Neuronal stem cell (in vitro differentiated cells): ENCODE data around the gene ZNF740.
A peak's percentile ranks its signal among the peaks of the same experiment; 100 is the strongest.

ENCODE experiments used
- DNase-seq: peaks from one replicate; pipeline ENCODE4 v3.0.0-alpha.2; 2013; ENCODE audit warnings: low spot score
- H2AFZ ChIP-seq: one replicate; pipeline ENCODE4 v1.6.1; 2013; ENCODE audit warnings: mild to moderate bottlenecking, low read length, inconsistent platforms
- H2AK5ac ChIP-seq: 2 replicates; pipeline ENCODE4 v1.6.1; 2013; ENCODE audit warnings: low read depth, mild to moderate bottlenecking, inconsistent platforms, low read length, moderate library complexity, mixed read lengths
- H2BK120ac ChIP-seq: 2 replicates; pipeline ENCODE4 v1.6.1; 2013; ENCODE audit warnings: low read depth, mild to moderate bottlenecking, inconsistent platforms, low read length, moderate library complexity, mixed read lengths
- H2BK12ac ChIP-seq: one replicate; pipeline ENCODE4 v1.6.1; 2013; ENCODE audit warnings: low read length, inconsistent platforms
- H2BK15ac ChIP-seq: 2 replicates; pipeline ENCODE4 v1.6.1; 2013; ENCODE audit warnings: mild to moderate bottlenecking, low read length, inconsistent platforms, mixed read lengths
- H2BK5ac ChIP-seq: one replicate; pipeline ENCODE4 v1.6.1; 2013; ENCODE audit warnings: inconsistent platforms, mild to moderate bottlenecking, low read length, moderate library complexity
- H3K14ac ChIP-seq: one replicate; pipeline ENCODE4 v1.6.1; 2013; ENCODE audit warnings: low read length, inconsistent platforms
- H3K18ac ChIP-seq: 2 replicates; pipeline ENCODE4 v1.6.1; 2013; ENCODE audit warnings: low read length, inconsistent platforms
- H3K23ac ChIP-seq: 2 replicates; pipeline ENCODE4 v1.6.1; 2013; ENCODE audit warnings: low read depth, mild to moderate bottlenecking, mixed read lengths, low read length, inconsistent platforms; ENCODE audit not compliant: poor library complexity
- H3K27ac ChIP-seq: replicated peaks from 3 replicates; pipeline ENCODE4 v1.5.1; 2013; ENCODE audit warnings: low read length, inconsistent platforms
- H3K27me3 ChIP-seq, 3 experiments: 2 replicates each; pipeline ENCODE4 v1.6.1; 2013; ENCODE audit warnings: low read length in 3 of 3, mild to moderate bottlenecking in 2 of 3, inconsistent platforms in 1 of 3, low read depth in 1 of 3, mixed read lengths in 1 of 3, moderate library complexity in 1 of 3; ENCODE audit not compliant: control insufficient read depth in 3 of 3, insufficient read depth in 3 of 3
- H3K36me3 ChIP-seq, 2 donors: replicated peaks in 1 of 2; 2 replicates each; pipeline ENCODE4 v1.6.1; 2013; ENCODE audit warnings: low read length in 2 of 2; ENCODE audit not compliant: control insufficient read depth in 2 of 2, insufficient read depth in 2 of 2
- H3K4ac ChIP-seq: 2 replicates; pipeline ENCODE4 v1.6.1; 2013; ENCODE audit warnings: inconsistent platforms, mild to moderate bottlenecking, low read length, moderate library complexity
- H3K4me1 ChIP-seq, 2 donors: 1 replicate in 1 of 2; 2 replicates in 1 of 2; pipeline ENCODE4 v1.6.1; 2013; ENCODE audit warnings: low read length in 2 of 2, low read depth in 1 of 2; ENCODE audit not compliant: control insufficient read depth in 2 of 2, insufficient read depth in 1 of 2
- H3K4me2 ChIP-seq: one replicate; pipeline ENCODE4 v1.6.1; 2013; ENCODE audit warnings: mild to moderate bottlenecking, low read length, inconsistent platforms; ENCODE audit not compliant: insufficient read depth, poor library complexity, severe bottlenecking
- H3K4me3 ChIP-seq, 2 donors: 2 replicates each; pipeline ENCODE4 v1.5.1; 2013; ENCODE audit warnings: low read length in 2 of 2, mild to moderate bottlenecking in 2 of 2, inconsistent platforms in 1 of 2, moderate library complexity in 1 of 2
- H3K79me1 ChIP-seq: one replicate; pipeline ENCODE4 v1.6.1; 2013; ENCODE audit warnings: low read depth, mild to moderate bottlenecking, inconsistent platforms, low read length, moderate library complexity
- H3K9ac ChIP-seq: one replicate; pipeline ENCODE4 v1.6.1; 2013; ENCODE audit warnings: mild to moderate bottlenecking, low read depth, low read length, inconsistent platforms; ENCODE audit not compliant: poor library complexity
- H3K9me3 ChIP-seq, 2 donors: replicated peaks in 1 of 2; 2 replicates each; pipeline versions ENCODE3 to v1.6.1; 2013; ENCODE audit warnings: low read length in 2 of 2, mild to moderate bottlenecking in 2 of 2, inconsistent platforms in 1 of 2, low read depth in 1 of 2, mixed read lengths in 1 of 2, moderate library complexity in 1 of 2; ENCODE audit not compliant: control insufficient read depth in 2 of 2, insufficient read depth in 1 of 2
- H4K8ac ChIP-seq: one replicate; pipeline ENCODE4 v1.6.1; 2013; ENCODE audit warnings: low read depth, mild to moderate bottlenecking, inconsistent platforms, low read length, moderate library complexity
- H4K91ac ChIP-seq: one replicate; pipeline ENCODE4 v1.6.1; 2013; ENCODE audit warnings: low read length, low read depth, mild to moderate bottlenecking, inconsistent platforms; ENCODE audit not compliant: poor library complexity
- WGBS, 2 donors: extraction: QIAGEN DNeasy Blood & Tissue Kit; methylation state at CpG; one replicate each; pipeline ENCODE4 v1.1.7; 2013; ENCODE audit warnings: missing lambda C conversion rate in 2 of 2, mixed read lengths in 1 of 2; ENCODE audit not compliant: insufficient read length in 2 of 2, insufficient replicate concordance in 1 of 2; ENCODE audit errors: extremely low coverage in 2 of 2; 5-methylcytosine and 5-hydroxymethylcytosine counted together

ZNF740 gene

GRCh38 chr12:53191885-53192530 is 11.5 kb downstream of the ZNF740 start:
- H3K4me1 ChIP-seq: no peaks in the 10 kb centered on the region
- H3K27ac ChIP-seq: no peak overlapping the region

GRCh38 chr12:53192531-53193021 is 12.1 kb downstream of the ZNF740 start:
- Histone ChIP-seq H2BK5ac (no peak overlapping the region), H2BK15ac (no peak overlapping the region), H3K79me1 (no peaks in the 10 kb centered on the region), H3K4me1 (no peaks in the 10 kb centered on the region), H3K36me3 (peaks cover 18 to 42% of the 10 kb centered on the region in 2 donors), H2BK12ac (peak overlapping the region; percentile 34), H3K23ac (no peak overlapping the region), H3K4ac (no peak overlapping the region), H3K9ac (peak overlapping the region; percentile 0), H4K8ac (no peak overlapping the region), H2AK5ac (no peak overlapping the region), H3K9me3 (no peaks in the 10 kb centered on the region), H3K27me3 (peaks cover 0 to 18% (median 17%) of the 10 kb centered on the region in 3 experiments), H2AFZ (no peak overlapping the region), H3K4me2 (no peak overlapping the region), H4K91ac (no peak overlapping the region), H3K14ac (no peak overlapping the region), H3K4me3 (peak overlapping the region in 1 of 2 donors; percentile 61), H3K27ac (no peak overlapping the region), H2BK120ac (no peak overlapping the region), H3K18ac (no peak overlapping the region)
- WGBS, 2 donors: no CpG with 5 or more reads among the region's 14 CpGs
- DNase-seq: no peak

More at GRCh38 chr12:53191885-53192530, 11.5 kb downstream of the ZNF740 start:
- no peak overlapping the region for H3K23ac ChIP-seq
- peaks cover 23 to 47% of the 10 kb centered on the region in 2 donors for H3K36me3 ChIP-seq
- H2AFZ ChIP-seq: no peak overlapping the region
- no peak for DNase-seq
- H3K4ac ChIP-seq: no peak overlapping the region
- H4K91ac ChIP-seq: no peak overlapping the region
- H3K14ac ChIP-seq: no peak overlapping the region
- no peak overlapping the region for H2AK5ac ChIP-seq
- H3K4me3 ChIP-seq: peak overlapping the region in 1 of 2 donors; percentile 61
- no peak overlapping the region for H2BK120ac ChIP-seq
- WGBS, 2 donors: no CpG with 5 or more reads among the region's 14 CpGs
- no peak overlapping the region for H3K4me2 ChIP-seq
- peaks cover 0 to 15% (median 13%) of the 10 kb centered on the region in 3 experiments for H3K27me3 ChIP-seq
- H3K79me1 ChIP-seq: no peaks in the 10 kb centered on the region
- H4K8ac ChIP-seq: no peak overlapping the region
- no peak overlapping the region for H3K9ac ChIP-seq
- H2BK15ac ChIP-seq: no peak overlapping the region
- no peak overlapping the region for H2BK5ac ChIP-seq
- H3K9me3 ChIP-seq: no peaks in the 10 kb centered on the region
- H3K18ac ChIP-seq: no peak overlapping the region
- H2BK12ac ChIP-seq: no peak overlapping the region

GRCh38 chr12:53193040-53193439 is 12.5 kb downstream of the ZNF740 start:
- H3K4me2 ChIP-seq: no peak overlapping the region
- peak overlapping the region; percentile 12 for H3K23ac ChIP-seq
- no peak overlapping the region for H4K8ac ChIP-seq
- H2BK15ac ChIP-seq: no peak overlapping the region
- no peak overlapping the region for H4K91ac ChIP-seq
- no peak overlapping the region for H3K14ac ChIP-seq
- no peak overlapping the region for H3K4me3 ChIP-seq
- peaks cover 0 to 22% (median 22%) of the 10 kb centered on the region in 3 experiments for H3K27me3 ChIP-seq
- H3K9me3 ChIP-seq: no peaks in the 10 kb centered on the region
- no peak overlapping the region for H2AK5ac ChIP-seq
- no CpG with 5 or more reads among the region's 9 CpGs for WGBS, 2 donors
- peaks cover 0 to 2% of the 10 kb centered on the region in 2 donors for H3K4me1 ChIP-seq
- H2AFZ ChIP-seq: no peak overlapping the region
- peaks cover 13 to 37% of the 10 kb centered on the region in 2 donors for H3K36me3 ChIP-seq
- H2BK120ac ChIP-seq: no peak overlapping the region
- DNase-seq: no peak
- no peak overlapping the region for H3K9ac ChIP-seq
- no peak overlapping the region for H3K18ac ChIP-seq
- H3K79me1 ChIP-seq: no peaks in the 10 kb centered on the region
- H2BK12ac ChIP-seq: no peak overlapping the region
- no peak overlapping the region for H3K27ac ChIP-seq
- H2BK5ac ChIP-seq: no peak overlapping the region
- no peak overlapping the region for H3K4ac ChIP-seq

GRCh38 chr12:53193985-53194716 is 13.6 kb downstream of the ZNF740 start:
- Histone ChIP-seq H3K4ac (no peak overlapping the region), H3K23ac (no peak overlapping the region), H3K27ac (no peak overlapping the region), H2BK5ac (no peak overlapping the region), H3K36me3 (peaks cover 10 to 26% of the 10 kb centered on the region in 2 donors), H3K4me1 (peaks cover 0 to 2% of the 10 kb centered on the region in 2 donors), H3K9me3 (no peaks in the 10 kb centered on the region), H2AFZ (no peak overlapping the region), H2BK12ac (no peak overlapping the region), H2BK120ac (no peak overlapping the region), H3K4me3 (no peak overlapping the region), H3K14ac (no peak overlapping the region), H3K27me3 (peaks cover 0 to 33% (median 31%) of the 10 kb centered on the region in 3 experiments), H3K9ac (no peak overlapping the region), H3K79me1 (no peaks in the 10 kb centered on the region), H3K18ac (no peak overlapping the region), H3K4me2 (no peak overlapping the region), H2BK15ac (no peak overlapping the region), H4K91ac (no peak overlapping the region), H2AK5ac (no peak overlapping the region), H4K8ac (no peak overlapping the region)
- no peak for DNase-seq
- no CpG with 5 or more reads among the region's 11 CpGs for WGBS, 2 donors
